Suprapubic skin (tissue), 4 donors: Measurements from ENCODE around the gene ORC3. TPM values are rescaled to one million over a fixed set of nuclear protein-coding genes. Genes with fewer than 3 reads are reported as not detected.

ENCODE experiments used
- DNase-seq, 2 donors: peaks; one replicate each; pipeline ENCODE4 v3.0.0-alpha.2; 2019; ENCODE audit warnings: low spot score in 2 of 2
- H3K27ac ChIP-seq: fragments of 200-600 bp; sonication (generic); one replicate; pipeline ENCODE4 v1.5.1; 2019
- H3K27me3 ChIP-seq: fragments of 200-600 bp; sonication (generic); one replicate; pipeline ENCODE4 v1.5.1; 2019
- H3K36me3 ChIP-seq: fragments of 200-600 bp; sonication (generic); one replicate; pipeline ENCODE4 v1.5.1; 2019
- H3K4me1 ChIP-seq: fragments of 200-600 bp; sonication (generic); one replicate; pipeline ENCODE4 v1.5.1; 2019
- H3K4me3 ChIP-seq: fragments of 200-600 bp; sonication (generic); one replicate; pipeline ENCODE4 v1.5.1; 2019; ENCODE audit warnings: mild to moderate bottlenecking
- H3K9me3 ChIP-seq: fragments of 200-600 bp; sonication (generic); one replicate; pipeline ENCODE4 v1.5.1; 2019
- EP300 ChIP-seq: sonication (generic); formaldehyde crosslinking; IDR thresholded peaks from one replicate; pipeline ENCODE4 v1.6.1; 2017; ENCODE audit warnings: antibody characterized with exemption
- POLR2A ChIP-seq, 2 donors: fragments of 450-650 bp; IDR thresholded peaks; one replicate each; pipeline ENCODE4 v1.6.1; 2017; ENCODE audit warnings: antibody characterized with exemption in 2 of 2, mild to moderate bottlenecking in 2 of 2, moderate library complexity in 2 of 2
- POLR2AphosphoS5 ChIP-seq, 3 donors: sonication (generic); formaldehyde crosslinking; IDR thresholded peaks; one replicate each; pipeline ENCODE4 v1.6.1; 2017; ENCODE audit warnings: antibody characterized with exemption in 3 of 3
- whole genome bisulfite sequencing: methylation state at CpG from one replicate; pipeline ENCODE4 v1.1.5; 2018; 5-methylcytosine and 5-hydroxymethylcytosine counted together
- total RNA-seq, 4 donors: library from RNA; depleted of rRNA; stranded (reverse); fragments of >200 nt; gene quantifications; one replicate each; pipeline ENCODE4 v1.1.0, GENCODE V29; 2016
- TF ChIP-seq, protein P1 (sequence below), 2 donors: fragments of 200-600 bp in 1 of 2; fragments of 450-650 bp in 1 of 2; sonication (generic) in 1 of 2; IDR thresholded peaks; one replicate each; pipeline ENCODE4 v1.5.1; 2016 to 2019; ENCODE audit warnings: antibody characterized with exemption in 2 of 2, mild to moderate bottlenecking in 1 of 2, moderate library complexity in 1 of 2

ORC3 gene
- total RNA-seq, 4 donors from 2014 or later, result 9.7 to 30.6 (median 12.9) TPM

DNA sequence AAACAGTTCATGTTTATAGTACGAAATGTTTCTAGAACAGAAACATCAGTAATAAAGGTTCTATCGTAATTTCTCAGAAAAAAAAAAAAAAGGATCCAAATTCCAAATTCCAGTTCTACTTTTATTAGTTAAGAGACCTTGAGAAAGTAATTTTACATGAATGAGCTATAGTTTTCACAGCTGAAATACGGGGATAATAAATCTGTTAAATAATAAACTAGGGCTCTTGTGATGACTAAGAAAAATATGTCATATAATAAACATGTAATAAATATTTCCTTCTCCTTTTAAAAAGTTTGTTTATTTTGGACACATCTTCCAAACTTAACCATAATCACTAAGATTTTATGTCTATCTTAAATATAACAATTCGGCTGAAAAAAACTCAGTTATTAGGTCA, 17.9 kb upstream of the ORC3 start:
- no peak for DNase-seq
- Histone ChIP-seq H3K27ac (no peak overlapping the region), H3K4me1 (peaks cover 22% of the 10 kb centered on the region), H3K36me3 (peaks cover 13% of the 10 kb centered on the region), H3K9me3 (no peaks in the 10 kb centered on the region), H3K27me3 (no peaks in the 10 kb centered on the region), H3K4me3 (no peak overlapping the region)
- WGBS, result 74% methylated on average over 4 of the region's 4 CpGs
- no peak for TF ChIP-seq EP300
- no peak for TF ChIP-seq POLR2A (IDR thresholded peaks at IDR 0.05)
- TF ChIP-seq, protein P1, sequence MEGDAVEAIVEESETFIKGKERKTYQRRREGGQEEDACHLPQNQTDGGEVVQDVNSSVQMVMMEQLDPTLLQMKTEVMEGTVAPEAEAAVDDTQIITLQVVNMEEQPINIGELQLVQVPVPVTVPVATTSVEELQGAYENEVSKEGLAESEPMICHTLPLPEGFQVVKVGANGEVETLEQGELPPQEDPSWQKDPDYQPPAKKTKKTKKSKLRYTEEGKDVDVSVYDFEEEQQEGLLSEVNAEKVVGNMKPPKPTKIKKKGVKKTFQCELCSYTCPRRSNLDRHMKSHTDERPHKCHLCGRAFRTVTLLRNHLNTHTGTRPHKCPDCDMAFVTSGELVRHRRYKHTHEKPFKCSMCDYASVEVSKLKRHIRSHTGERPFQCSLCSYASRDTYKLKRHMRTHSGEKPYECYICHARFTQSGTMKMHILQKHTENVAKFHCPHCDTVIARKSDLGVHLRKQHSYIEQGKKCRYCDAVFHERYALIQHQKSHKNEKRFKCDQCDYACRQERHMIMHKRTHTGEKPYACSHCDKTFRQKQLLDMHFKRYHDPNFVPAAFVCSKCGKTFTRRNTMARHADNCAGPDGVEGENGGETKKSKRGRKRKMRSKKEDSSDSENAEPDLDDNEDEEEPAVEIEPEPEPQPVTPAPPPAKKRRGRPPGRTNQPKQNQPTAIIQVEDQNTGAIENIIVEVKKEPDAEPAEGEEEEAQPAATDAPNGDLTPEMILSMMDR (IDR thresholded peaks at IDR 0.05), result no peak
- TF ChIP-seq POLR2AphosphoS5 (IDR thresholded peaks at IDR 0.05), result no peak

GRCh38 chr6:87572883-87573282, 17.1 kb upstream of the ORC3 start:
- Histone ChIP-seq H3K4me3 (no peak overlapping the region), H3K4me1 (peaks cover 22% of the 10 kb centered on the region), H3K27me3 (no peaks in the 10 kb centered on the region), H3K36me3 (peaks cover 9% of the 10 kb centered on the region), H3K9me3 (no peaks in the 10 kb centered on the region), H3K27ac (no peak overlapping the region)
- 89% methylated on average over 3 of the region's 3 CpGs for WGBS
- no peak for TF ChIP-seq POLR2A (IDR thresholded peaks at IDR 0.05)
- TF ChIP-seq POLR2AphosphoS5 (IDR thresholded peaks at IDR 0.05), result no peak
- TF ChIP-seq EP300, result no peak
- TF ChIP-seq, protein P1 (IDR thresholded peaks at IDR 0.05), result no peak
- no peak for DNase-seq

DNA sequence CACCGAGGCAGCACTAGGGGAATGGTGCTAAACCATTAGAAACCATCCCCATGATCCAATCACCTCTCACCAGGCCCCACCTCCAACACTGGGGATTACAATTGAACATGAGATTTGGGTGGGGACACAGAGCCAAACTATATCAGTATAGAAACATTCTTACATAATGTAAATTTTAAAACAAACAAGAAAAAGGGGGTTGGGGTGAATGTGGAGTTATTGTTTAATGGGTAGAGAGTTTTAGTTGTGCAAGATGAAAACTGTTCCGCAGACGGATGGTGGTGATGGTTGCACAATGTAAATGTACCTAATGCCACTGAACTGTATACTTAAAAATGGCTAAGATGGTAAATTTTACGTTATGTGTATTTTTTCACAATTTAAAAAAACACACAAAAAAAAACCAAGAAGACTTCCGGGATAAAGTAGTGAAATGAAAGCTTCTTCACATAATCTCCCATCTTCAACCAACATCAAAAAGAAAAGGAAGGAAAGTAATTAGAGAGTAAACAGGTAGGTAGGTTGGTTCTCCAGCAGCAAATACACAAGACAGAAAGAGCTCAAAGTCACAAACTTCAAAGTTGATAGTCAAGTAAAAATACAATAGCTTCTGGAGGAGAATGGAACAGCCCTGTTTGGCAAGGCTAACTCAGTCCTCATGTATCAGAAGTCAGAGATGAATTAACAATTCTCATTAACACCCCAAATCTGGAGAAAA, 16.5 kb upstream of the ORC3 start:
- no peak for DNase-seq
- Histone ChIP-seq H3K9me3 (no peaks in the 10 kb centered on the region), H3K27me3 (no peaks in the 10 kb centered on the region), H3K36me3 (peaks cover 4% of the 10 kb centered on the region), H3K4me1 (peaks cover 22% of the 10 kb centered on the region), H3K4me3 (no peak overlapping the region), H3K27ac (no peak overlapping the region)
- TF ChIP-seq, protein P1 (IDR thresholded peaks at IDR 0.05), result no peak
- TF ChIP-seq POLR2A (IDR thresholded peaks at IDR 0.05), result no peak
- no peak for TF ChIP-seq POLR2AphosphoS5 (IDR thresholded peaks at IDR 0.05)
- TF ChIP-seq EP300, result no peak
- WGBS, result 94% methylated on average over 5 of the region's 5 CpGs

DNA sequence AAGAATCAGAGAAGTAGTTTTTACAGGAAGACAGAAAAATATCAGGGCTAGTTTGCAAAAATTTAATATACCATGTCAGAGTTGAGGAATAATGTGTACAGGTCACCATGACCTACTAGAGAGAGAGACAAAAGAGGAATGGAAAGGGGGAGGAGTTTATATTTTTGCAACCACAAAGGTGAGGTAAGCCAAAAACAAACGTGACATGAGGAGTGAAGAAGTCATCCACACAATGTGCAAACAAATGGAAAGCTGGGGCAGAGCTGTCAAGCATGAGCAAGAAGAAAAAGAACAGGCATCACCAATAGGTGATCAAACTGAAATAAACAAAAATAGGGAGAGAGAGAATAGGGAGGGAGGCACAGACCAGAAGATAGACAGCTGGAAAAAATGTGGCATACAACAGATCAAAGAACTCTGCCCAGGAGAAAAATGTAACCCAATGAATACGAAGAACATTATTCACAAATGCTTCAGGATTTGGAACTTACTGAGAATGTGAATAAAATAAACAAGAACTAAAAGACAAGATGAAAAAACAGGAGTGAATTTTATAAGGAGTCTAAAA, 15.6 kb upstream of the ORC3 start:
- no peak overlapping the region for H3K4me3 ChIP-seq
- peaks cover 4% of the 10 kb centered on the region for H3K36me3 ChIP-seq
- no peaks in the 10 kb centered on the region for H3K27me3 ChIP-seq
- H3K9me3 ChIP-seq, result no peaks in the 10 kb centered on the region
- no peak for DNase-seq
- TF ChIP-seq POLR2AphosphoS5 (IDR thresholded peaks at IDR 0.05), result no peak
- TF ChIP-seq POLR2A (IDR thresholded peaks at IDR 0.05), result no peak
- TF ChIP-seq, protein P1 (IDR thresholded peaks at IDR 0.05), result no peak
- no peak for TF ChIP-seq EP300
- H3K27ac ChIP-seq, result no peak overlapping the region
- H3K4me1 ChIP-seq, result peaks cover 22% of the 10 kb centered on the region
- WGBS, result 42% methylated on average over 2 of the region's 2 CpGs

DNA sequence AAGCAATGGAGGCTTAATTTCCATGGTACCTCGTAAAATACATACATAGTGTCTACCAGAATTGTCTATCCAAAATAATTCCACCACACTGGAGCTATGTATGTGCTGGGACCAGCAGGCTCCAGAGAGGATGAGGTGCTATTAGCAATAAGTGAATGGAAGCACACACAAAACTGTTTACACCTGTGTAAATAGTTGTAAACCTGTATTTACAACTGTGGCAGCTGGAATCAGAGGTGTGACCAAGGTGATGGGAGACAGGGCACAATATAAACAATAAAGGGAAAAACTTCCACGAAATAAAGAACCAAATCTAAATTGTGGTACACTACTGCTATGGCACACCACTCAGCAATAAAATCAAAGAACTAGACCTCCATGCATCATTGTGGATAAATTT, 14.5 kb upstream of the ORC3 start:
- TF ChIP-seq EP300 (no peak), POLR2A (IDR thresholded peaks at IDR 0.05) (no peak), POLR2AphosphoS5 (IDR thresholded peaks at IDR 0.05) (no peak)
- TF ChIP-seq, protein P1 (IDR thresholded peaks at IDR 0.05), result no peak
- DNase-seq, result no peak
- WGBS, result 75% methylated on average over 2 of the region's 2 CpGs

More for the DNA sequence above, 14.5 kb upstream of the ORC3 start:
- H3K4me3 ChIP-seq, result no peak overlapping the region
- no peaks in the 10 kb centered on the region for H3K9me3 ChIP-seq
- peaks cover 13% of the 10 kb centered on the region for H3K36me3 ChIP-seq
- no peak overlapping the region for H3K27ac ChIP-seq
- no peaks in the 10 kb centered on the region for H3K27me3 ChIP-seq
- peaks cover 22% of the 10 kb centered on the region for H3K4me1 ChIP-seq
